GM21529 (cell line): ENCODE measurements around the gene SLC66A3.

Experiments used
- ATAC-seq: cut with Tn5 transposase; IDR thresholded peaks from one replicate; pipeline ENCODE4 v1.9.1; 2021; ENCODE audit not compliant: unreplicated experiment

The SLC66A3 gene

DNA sequence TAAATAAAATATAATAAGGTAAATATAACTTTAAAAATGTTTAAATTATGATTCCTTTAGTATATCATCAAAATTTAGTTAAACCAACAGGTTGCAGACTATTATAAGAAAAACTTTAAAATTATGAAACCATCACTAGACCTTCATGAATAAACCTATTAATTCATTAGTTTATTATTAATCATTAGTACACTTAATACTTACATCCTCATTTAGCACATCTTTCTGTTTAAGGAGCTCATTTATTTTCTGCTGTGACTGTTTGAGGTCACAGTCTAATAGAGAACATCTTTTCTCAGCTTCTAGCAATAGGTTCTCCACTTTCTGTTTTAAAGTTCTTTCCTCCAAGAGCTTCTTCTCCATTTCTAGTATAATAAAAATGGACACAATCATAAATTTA lies 52.8 kb downstream of the SLC66A3 start:
- ATAC-seq: no peak

DNA sequence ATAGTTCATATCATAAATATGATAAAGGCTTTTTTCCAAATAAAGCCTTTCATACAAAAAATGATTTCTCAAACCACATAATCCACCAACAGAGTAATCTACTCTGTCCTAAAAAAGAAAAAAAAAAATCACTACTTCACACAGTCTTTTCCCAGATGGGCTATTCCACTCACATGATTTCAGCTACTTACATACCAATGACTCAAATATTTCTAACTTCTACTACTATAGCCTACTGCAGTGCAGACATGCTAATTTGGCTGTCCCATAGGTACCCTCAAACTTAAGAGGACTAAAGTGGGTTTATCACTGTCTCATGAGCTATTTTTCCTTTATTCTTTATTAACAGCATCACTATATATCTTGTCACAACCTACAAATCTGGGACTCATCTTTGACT lies 57.4 kb downstream of the SLC66A3 start:
- ATAC-seq: no peak

DNA sequence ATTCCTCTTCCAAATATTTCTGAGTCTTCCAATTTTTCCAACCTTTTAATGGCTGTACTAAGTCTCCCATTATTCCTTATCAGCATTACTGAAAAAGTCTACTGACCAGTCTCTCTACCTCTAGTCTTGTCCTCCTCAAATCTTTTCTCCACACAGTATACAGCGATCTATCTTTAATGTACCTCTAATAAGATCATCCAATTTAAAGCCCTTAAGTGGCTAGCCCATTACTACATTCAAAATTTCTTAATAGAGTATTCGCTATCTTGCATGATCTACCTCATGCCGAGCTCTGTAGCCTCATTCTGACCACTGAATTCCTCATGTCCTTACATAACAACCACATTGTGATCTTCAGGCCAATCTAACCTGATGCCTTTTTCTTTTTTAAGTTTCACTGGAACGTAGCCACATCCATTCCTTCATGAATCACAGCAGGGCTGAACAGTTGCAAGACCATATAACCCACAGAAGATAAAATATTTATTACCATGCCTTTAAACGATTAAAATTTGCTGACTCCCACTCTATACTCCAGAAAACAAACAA lies 57.9 kb downstream of the SLC66A3 start:
- no peak for ATAC-seq

DNA sequence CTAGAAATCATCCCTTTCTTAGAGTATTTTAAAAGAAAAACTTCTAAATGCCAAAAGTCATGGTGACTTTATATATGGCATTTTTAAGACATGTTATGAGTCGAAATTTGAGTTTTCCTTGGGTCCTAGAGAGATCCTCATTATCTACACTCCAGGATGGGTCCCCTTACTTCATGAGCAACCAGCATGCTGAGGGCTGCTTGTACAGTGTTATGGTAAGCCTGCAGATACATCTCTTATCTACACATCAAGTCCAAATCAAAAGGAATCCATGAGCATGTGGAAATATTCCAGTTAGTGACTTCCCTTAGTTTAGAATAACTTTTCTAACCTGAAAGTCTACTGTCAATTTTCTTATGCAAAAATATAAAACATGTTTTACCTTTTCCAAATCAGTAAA lies 58.7 kb downstream of the SLC66A3 start:
- ATAC-seq: no peak

DNA sequence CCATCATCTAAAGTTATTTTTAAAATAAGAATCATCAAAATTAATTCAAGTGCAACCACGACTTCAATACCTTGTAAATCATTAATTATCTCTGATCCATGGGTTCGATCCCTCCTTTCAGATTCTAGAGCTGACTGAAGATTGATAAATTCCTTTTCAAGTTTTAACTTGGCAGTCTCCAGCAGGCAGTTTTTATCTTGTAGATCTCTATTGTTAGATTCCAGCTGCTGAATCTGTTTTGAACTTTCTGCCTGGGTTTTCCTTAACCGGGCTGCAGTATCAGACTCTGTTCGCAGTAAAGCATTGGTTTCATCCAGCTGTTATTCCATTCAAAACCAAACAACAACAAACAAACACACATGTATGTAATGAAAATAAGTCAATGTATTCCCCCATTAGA lies 59.5 kb downstream of the SLC66A3 start:
- ATAC-seq: no peak

DNA sequence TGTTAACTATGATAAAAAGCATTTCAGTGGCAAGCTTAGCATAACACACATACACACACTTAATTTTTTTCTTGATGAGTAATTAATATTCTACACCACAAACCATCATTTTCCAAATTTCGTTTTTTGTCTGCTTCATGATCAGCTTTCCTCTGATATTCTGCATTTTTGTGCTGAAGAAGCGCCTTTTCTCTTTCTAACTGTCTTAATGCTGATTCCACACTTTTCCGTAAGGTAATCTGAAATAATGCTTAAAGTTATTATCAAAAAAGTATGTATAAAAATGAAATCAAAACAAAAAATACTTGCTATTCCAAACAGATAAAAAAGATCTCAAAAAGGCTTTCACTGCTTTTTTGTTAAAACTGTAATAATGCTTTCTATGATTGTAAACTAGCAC lies 60.1 kb downstream of the SLC66A3 start:
- ATAC-seq: no peak

DNA sequence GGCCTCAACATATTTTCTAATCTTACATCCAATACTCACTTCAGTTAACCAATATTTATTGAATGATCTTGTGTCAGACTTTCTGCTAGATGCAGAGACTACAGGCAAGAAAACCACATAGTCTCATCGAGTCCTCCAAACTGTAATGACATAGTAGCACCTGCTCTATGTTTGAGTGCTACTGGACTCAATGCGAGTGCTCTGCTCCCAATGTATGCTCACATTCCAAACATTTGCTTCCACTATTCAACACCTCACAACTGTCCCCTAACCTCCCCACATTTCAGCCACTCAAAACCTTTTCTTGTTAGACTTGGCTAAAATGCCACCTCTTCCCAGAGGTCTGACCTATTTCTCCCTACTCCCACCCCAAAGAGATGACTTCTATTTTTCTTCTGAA lies 65.2 kb downstream of the SLC66A3 start:
- ATAC-seq: no peak

DNA sequence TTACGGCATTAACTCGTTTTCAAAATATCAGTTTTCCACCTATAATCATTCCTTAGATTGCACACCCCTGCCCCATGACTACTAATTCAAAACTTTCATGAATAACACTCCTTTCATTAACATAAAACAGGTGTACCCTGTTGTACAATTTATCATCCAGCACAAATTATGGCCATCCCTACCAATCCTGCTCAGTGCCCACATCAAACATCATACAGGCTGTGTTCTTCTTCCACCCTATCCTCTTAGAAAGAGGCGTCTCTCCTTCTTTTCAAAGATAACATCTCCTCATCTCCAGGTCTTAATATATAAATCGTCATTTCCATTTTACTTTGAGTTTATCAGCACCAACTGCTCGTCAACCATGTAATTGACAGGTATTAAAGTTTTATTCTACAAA lies 67.6 kb downstream of the SLC66A3 start:
- no peak for ATAC-seq

DNA sequence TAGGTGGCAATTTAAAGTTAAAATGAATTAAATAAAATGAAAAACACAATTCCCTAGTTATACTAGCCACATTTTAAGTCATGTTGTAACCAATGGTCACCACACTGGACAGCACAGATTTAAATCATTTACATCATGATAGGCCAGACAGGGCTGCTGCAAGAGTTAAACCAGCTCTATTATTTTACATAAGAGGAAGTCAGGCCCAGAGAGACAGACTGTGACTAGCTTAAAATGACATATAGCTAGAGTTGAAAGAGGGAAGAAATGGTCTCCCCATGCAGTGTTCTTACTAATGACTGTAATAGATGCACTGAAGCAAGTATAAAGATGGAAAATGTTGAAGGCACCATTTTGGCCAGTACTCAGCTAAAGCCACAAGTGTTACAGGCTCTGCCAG lies 69.6 kb downstream of the SLC66A3 start:
- ATAC-seq: peak; percentile 42

DNA sequence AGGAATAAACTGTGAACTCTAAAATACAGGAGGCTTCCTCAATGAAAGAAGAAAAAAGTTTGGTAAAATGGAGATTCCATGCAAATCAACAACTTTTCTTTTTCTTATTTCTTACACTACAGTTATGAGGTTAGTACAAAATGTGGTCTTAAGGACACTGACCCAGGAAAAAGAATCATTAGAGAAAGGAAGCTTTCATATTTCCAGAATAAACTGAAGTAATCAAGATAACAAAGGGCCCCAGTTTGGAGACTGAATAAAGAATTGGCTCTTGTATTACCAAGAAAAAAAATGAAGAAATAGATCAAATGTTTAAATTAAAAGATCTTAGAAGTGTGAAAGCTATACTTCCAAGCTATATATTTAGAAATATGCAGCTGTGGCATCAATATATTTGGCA lies 72.3 kb downstream of the SLC66A3 start:
- no peak for ATAC-seq
